GM10266 (cell line): Measurements from ENCODE around the gene CAV1.

ENCODE experiments used
- DNase-seq: peaks from one replicate; pipeline ENCODE4 v3.0.0; 2012; ENCODE audit errors: extremely low spot score
- CTCF ChIP-seq: IDR thresholded peaks from 2 replicates; pipeline ENCODE4 v1.5.1; 2012; ENCODE audit warnings: mild to moderate bottlenecking, low read depth; ENCODE audit not compliant: control insufficient read depth, insufficient read depth; ENCODE audit errors: missing control alignments

CAV1 gene

GRCh38 chr7:116491887-116492653, 32.8 kb upstream of the CAV1 start:
- TF ChIP-seq CTCF: no peak
- DNase-seq: no peak

GRCh38 chr7:116492654-116493109, 32.2 kb upstream of the CAV1 start:
- TF ChIP-seq CTCF: no peak
- DNase-seq: no peak

GRCh38 chr7:116493449-116493848, 31.4 kb upstream of the CAV1 start:
- TF ChIP-seq CTCF: no peak
- no peak for DNase-seq

- no peak for TF ChIP-seq CTCF
- DNase-seq: no peak
These were observed 30.4 kb upstream of the CAV1 start for GRCh38 chr7:116494472-116494871.

GRCh38 chr7:116495736-116496135, 29.1 kb upstream of the CAV1 start:
- no peak for DNase-seq
- no peak for TF ChIP-seq CTCF

- no peak for TF ChIP-seq CTCF
- DNase-seq: no peak
These were observed 28.2 kb upstream of the CAV1 start for GRCh38 chr7:116496653-116497052.

GRCh38 chr7:116497708-116498107, 27.1 kb upstream of the CAV1 start:
- no peak for DNase-seq
- no peak for TF ChIP-seq CTCF
